ENCODE measurements around the gene VAV2. TPM values are rescaled to one million over a fixed set of nuclear protein-coding genes. Genes with fewer than 3 reads are reported as not detected.

Gene VAV2
- polyA plus RNA-seq, 1 of the 3 experiments (the other 2 are of a cell fraction): 14.9 TPM

DNA sequence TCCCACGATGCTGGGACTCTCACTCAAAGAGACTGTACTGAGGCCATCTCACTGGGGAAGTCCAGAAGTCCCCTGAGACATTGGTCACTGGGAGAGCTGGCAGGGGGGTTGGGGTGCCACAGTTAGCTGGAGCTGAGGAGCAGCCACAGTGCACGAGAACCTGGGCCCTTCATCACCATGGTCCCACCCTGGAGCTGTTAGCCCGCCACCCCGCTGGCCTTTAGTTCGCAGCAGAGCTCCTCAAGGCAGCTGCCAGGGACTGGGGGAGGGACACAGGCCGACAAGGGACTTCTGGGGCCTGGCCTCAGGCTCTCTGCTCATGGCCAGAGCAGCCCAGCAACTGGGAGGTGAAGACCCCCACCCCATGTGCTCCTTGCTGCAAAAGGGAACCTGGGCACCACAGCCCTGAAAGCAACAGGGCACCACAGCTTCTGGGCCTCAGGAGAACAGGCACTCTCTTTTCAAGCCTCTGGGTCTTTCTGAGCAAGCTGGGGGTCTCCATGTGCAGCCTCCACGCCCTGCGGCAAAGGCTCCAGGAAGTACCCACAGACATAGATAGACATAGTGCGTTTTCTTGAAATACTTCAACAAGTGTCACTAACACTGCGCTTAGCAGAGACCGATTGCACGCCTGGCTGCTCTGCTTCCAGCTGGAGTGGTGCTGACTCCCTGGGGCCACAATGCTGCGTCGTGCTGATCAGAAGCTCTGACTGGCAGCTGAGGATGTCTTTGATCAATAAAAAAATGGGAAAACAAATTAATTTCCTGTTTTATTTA lies 46.0 kb downstream of the VAV2 start:
- no peak overlapping the region for H3K4me2 ChIP-seq

DNA sequence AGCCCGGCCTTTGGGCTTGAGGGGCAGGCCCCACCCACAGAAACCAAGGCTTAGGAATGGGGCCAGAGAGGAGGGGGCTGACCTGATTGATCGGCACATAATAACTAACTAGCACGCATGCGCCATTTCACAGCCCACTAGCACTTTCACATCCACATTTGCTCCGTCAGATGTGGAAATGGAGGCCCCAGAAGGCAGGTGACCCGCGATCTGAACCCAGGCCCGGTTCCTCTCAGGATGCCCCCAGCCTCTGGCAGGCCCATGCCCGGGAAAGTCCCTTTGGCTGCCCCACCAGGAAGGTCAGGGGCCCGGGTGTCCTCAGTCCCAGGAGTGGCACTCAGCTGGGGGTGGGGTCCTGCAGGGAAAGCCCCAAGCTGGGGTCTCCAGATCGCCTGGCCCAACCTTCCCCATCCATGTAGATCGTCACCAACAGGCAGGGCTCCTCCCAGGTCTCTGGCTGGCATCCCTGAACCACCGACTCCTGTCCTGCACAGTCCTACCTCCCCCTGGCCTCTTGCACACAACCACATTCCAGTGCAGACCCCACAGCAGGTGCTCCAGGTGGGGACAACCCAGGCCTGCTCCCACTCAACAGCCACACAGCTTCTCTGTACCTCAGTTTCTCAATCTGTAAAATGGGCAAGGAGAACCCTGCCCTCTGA lies 46.7 kb downstream of the VAV2 start:
- H3K36me3 ChIP-seq (replicated peaks in 1 of 2; ENCODE audit: control insufficient read depth in 1 of 2, insufficient read depth in 2 of 2, low read length in 1 of 2): no peaks in the 10 kb centered on the region

More for the DNA sequence above, 46.0 kb downstream of the VAV2 start:
- Histone ChIP-seq H3K9me3 (no peaks in the 10 kb centered on the region), H3K27me3 (ENCODE audit: insufficient read depth) (no peaks in the 10 kb centered on the region), H3K36me3 (replicated peaks in 1 of 2; ENCODE audit: control insufficient read depth in 1 of 2, insufficient read depth in 2 of 2, low read length in 1 of 2) (no peaks in the 10 kb centered on the region), H3F3A (replicated peaks; ENCODE audit: insufficient read depth) (peaks cover 10% of the 10 kb centered on the region), H3K4me3 (ENCODE audit: low read depth in 2 of 2, low read length in 1 of 2) (no peak overlapping the region), H3K9ac (no peak overlapping the region), H3K4me1 (ENCODE audit: control insufficient read depth in 1 of 2, insufficient read depth in 2 of 2, low read depth in 1 of 2, low read length in 1 of 2) (peaks cover 13 to 72% of the 10 kb centered on the region in 2 experiments), H3K9me2 (no peaks in the 10 kb centered on the region), H4K20me1 (ENCODE audit: insufficient read depth) (peaks cover 46% of the 10 kb centered on the region), H3K27ac (ENCODE audit: low read depth in 2 of 2, low read length in 1 of 2) (peak overlapping the region in 1 of 2 experiments; percentile 97; a peak in 2 of 4 replicates), H3K79me2 (ENCODE audit: insufficient read depth) (peaks cover 98% of the 10 kb centered on the region), H2AFZ (ENCODE audit: low read depth) (no peak overlapping the region)
- CTCF ChIA-PET: interaction anchor here (1.1 to 5.3 kb wide), 3 partner anchors 9 to 48 kb away, joined by 4 to 39 read pairs (median 6); no protein-coding TSS in a partner anchor
- no peak for DNase-seq
- no peak for TF ChIP-seq FOSL2 (IDR thresholded peaks at IDR 0.05; ENCODE audit: borderline replicate concordance, low read depth)
- TF ChIP-seq TAF1 (IDR thresholded peaks at IDR 0.05; ENCODE audit: borderline replicate concordance, low read depth, low read length): no peak
- TF ChIP-seq, protein P1, sequence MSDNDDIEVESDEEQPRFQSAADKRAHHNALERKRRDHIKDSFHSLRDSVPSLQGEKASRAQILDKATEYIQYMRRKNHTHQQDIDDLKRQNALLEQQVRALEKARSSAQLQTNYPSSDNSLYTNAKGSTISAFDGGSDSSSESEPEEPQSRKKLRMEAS (IDR thresholded peaks at IDR 0.05; ENCODE audit: low read depth): no peak
- TF ChIP-seq SMC3 (IDR thresholded peaks at IDR 0.05; ENCODE audit: low read depth, low read length): no peak
- TF ChIP-seq RAD21 (IDR thresholded peaks at IDR 0.05; ENCODE audit: low read length): no peak
- no peak for TF ChIP-seq YY1 (IDR thresholded peaks at IDR 0.05; ENCODE audit: low read depth)
- POLR2A ChIA-PET: no interaction called here
- 95% methylated on average over 9 of the region's 14 CpGs for WGBS (ENCODE audit: low lambda C conversion rate)

More for the DNA sequence above, 46.7 kb downstream of the VAV2 start:
- Histone ChIP-seq H3K9me2 (no peaks in the 10 kb centered on the region), H2AFZ (ENCODE audit: low read depth) (no peak overlapping the region), H3K4me2 (peak overlapping the region; percentile 27; the same call in 1 of the 2 replicates), H3K9me3 (no peaks in the 10 kb centered on the region), H4K20me1 (ENCODE audit: insufficient read depth) (peaks cover 41% of the 10 kb centered on the region), H3K4me3 (ENCODE audit: low read depth in 2 of 2, low read length in 1 of 2) (no peak overlapping the region), H3K27me3 (ENCODE audit: insufficient read depth) (no peaks in the 10 kb centered on the region), H3K9ac (no peak overlapping the region), H3K27ac (ENCODE audit: low read depth in 2 of 2, low read length in 1 of 2) (peak overlapping the region; percentile 75 to 97), H3K79me2 (ENCODE audit: insufficient read depth) (peaks cover 98% of the 10 kb centered on the region), H3F3A (replicated peaks; ENCODE audit: insufficient read depth) (peaks cover 13% of the 10 kb centered on the region), H3K4me1 (ENCODE audit: control insufficient read depth in 1 of 2, insufficient read depth in 2 of 2, low read depth in 1 of 2, low read length in 1 of 2) (peaks cover 13 to 70% of the 10 kb centered on the region in 2 experiments)
- no peak for DNase-seq
- 98% methylated on average over 9 of the region's 13 CpGs for WGBS (ENCODE audit: low lambda C conversion rate)
- POLR2A ChIA-PET: no interaction called here
- TF ChIP-seq EZH2phosphoT487 (IDR thresholded peaks at IDR 0.05; ENCODE audit: borderline replicate concordance, low read depth): no peak
- TF ChIP-seq TCF12 (IDR thresholded peaks at IDR 0.05): no peak
- no peak for TF ChIP-seq CHD2 (IDR thresholded peaks at IDR 0.05; ENCODE audit: low read length, partially characterized antibody)
- TF ChIP-seq, protein P2, sequence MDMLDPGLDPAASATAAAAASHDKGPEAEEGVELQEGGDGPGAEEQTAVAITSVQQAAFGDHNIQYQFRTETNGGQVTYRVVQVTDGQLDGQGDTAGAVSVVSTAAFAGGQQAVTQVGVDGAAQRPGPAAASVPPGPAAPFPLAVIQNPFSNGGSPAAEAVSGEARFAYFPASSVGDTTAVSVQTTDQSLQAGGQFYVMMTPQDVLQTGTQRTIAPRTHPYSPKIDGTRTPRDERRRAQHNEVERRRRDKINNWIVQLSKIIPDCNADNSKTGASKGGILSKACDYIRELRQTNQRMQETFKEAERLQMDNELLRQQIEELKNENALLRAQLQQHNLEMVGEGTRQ (IDR thresholded peaks at IDR 0.05; ENCODE audit: borderline replicate concordance, low read depth, low read length): no peak
- CTCF ChIA-PET: interaction anchor here (1.1 to 5.3 kb wide), 5 partner anchors 9 to 165 kb away, joined by 3 to 39 read pairs (median 6); no protein-coding TSS in a partner anchor

Measured in SK-N-SH (cell line).